GM12873 (cell line): ENCODE data around the gene PPP6C.

Experiments
- TF ChIP-seq, protein P1 (sequence below): IDR thresholded peaks from 2 replicates; pipeline ENCODE4 v1.5.1; 2012; ENCODE audit warnings: low read depth, mild to moderate bottlenecking, moderate library complexity, low read length, control low read depth; ENCODE audit not compliant: insufficient read depth; ENCODE audit errors: missing control alignments

Gene PPP6C

DNA sequence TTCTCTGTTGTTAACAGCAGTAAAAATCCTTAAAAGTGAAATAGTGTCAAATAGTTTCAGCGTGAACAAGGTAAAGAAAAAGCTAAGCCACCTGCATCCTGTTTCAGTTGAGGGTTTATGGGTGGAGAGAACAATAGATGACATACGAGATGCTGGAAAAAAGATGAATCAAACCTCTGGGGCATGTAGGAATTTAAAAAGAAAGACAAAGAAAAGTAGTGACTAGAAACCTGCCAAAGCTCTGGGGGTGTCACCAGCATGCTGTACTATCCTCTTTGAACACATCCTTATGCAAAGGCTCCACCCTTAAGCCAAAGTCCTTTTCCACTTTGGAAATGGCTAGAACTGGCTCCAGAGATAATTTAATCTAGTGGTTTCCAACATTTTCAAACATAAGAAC is 68.5 kb downstream of the PPP6C start:
- TF ChIP-seq, protein P1, sequence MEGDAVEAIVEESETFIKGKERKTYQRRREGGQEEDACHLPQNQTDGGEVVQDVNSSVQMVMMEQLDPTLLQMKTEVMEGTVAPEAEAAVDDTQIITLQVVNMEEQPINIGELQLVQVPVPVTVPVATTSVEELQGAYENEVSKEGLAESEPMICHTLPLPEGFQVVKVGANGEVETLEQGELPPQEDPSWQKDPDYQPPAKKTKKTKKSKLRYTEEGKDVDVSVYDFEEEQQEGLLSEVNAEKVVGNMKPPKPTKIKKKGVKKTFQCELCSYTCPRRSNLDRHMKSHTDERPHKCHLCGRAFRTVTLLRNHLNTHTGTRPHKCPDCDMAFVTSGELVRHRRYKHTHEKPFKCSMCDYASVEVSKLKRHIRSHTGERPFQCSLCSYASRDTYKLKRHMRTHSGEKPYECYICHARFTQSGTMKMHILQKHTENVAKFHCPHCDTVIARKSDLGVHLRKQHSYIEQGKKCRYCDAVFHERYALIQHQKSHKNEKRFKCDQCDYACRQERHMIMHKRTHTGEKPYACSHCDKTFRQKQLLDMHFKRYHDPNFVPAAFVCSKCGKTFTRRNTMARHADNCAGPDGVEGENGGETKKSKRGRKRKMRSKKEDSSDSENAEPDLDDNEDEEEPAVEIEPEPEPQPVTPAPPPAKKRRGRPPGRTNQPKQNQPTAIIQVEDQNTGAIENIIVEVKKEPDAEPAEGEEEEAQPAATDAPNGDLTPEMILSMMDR, result no peak

DNA sequence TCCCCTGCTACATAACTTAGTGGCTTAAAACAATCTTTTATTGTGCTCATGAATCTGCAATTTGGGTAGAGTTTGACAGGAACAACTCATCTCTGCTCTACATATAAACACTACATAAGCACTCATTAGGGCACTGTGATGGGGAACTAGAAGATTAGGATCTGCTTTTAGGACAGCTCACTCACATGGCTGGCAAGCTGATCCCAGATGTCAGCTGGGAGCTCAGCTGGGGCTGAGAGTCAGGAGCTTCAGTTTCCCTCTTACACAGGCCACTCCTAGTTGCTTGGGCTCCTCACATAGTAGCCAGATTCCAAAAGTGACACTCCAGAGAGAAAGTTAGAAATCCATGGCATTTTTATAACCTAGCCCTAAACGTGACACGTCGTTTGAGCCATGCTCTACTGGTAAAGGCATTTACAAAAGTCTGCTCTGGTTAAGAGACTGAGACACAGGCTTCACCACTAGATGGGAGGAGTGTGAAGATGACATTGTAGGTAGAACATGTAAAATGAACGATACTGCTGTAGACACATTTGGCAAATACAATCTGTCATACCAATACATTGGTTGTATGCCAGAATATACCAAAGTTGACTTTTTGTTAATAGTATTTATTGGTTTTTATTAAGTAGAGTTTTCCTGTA is 69.8 kb downstream of the PPP6C start:
- TF ChIP-seq, protein P1, result no peak

DNA sequence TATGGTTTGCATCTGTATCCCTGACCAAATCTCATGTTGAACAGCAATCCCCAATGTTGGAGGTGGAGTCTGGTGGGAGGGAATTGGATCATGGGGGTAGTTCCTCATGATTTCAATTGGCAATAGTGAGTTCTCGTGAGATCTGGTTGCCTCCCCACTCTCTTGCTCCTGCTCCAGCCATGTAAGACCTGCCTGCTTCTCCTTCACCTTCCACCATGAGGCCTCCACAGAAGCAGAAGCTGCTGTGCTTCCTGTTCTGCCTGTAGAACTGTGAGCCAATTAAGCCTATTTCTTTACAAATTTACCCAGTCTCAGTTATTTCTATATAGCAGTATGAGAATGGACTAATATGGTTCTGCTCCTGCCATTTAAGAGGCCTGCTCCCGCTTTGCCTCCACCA is 79.1 kb downstream of the PPP6C start:
- TF ChIP-seq, protein P1, result no peak

DNA sequence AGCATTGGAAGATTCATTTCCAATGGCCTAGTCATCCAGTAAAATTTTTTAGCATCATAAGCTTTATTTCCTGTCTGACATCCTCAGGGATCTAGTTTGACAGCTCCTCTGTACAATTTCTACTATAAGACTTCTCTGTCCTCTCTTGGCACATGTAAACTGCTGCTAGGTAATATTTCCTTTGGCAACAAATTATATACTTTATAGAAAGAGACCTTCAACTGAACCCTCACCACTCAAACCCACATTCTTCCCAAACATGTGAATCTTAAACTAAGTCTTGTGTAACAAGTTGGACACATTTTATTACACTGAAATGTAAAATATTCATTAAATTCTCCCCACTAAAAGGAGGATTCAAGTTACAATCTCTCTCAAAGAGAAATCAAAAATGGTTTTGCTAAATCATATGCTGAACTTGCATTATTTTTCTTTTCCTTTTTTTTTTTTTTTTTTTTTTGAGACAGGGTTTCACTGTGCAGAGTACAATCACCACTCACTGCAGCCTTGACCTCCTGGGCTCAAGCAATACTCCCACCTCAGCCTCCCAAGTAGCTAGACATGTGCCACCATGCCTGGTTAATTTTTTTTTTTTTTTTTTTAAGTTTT is 83.2 kb downstream of the PPP6C start:
- TF ChIP-seq, protein P1, result no peak

DNA sequence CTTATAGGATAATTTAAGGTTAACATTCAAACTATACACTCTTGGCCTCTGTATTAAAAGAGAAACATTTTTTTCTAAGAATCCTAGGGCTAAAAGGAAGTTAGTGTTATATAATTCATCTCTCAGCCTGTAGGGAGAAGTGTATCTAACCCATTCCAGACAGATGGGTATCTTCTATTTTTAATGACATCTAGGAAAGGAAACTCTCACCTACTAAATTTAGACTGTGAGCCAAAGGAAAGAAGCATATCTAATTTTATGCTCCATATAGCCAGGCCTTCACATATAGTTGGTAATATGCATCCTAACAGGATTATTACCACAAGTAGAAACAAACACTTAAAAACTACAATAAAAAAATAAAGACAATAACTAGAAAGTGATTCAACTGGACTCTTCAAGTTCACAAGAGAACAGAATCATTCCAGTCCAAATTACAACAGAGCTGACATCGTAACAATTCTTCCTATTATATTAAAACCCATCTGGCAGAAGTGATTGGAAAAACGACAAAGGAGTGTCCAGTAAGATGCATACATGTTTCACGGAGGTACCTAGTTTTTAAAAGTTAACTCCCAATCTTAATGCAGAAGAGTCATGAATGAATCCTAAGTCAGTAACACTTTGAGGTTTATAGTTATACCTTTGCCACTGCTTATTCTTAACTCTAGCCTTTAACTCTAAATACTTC is 85.7 kb downstream of the PPP6C start:
- TF ChIP-seq, protein P1, result no peak

DNA sequence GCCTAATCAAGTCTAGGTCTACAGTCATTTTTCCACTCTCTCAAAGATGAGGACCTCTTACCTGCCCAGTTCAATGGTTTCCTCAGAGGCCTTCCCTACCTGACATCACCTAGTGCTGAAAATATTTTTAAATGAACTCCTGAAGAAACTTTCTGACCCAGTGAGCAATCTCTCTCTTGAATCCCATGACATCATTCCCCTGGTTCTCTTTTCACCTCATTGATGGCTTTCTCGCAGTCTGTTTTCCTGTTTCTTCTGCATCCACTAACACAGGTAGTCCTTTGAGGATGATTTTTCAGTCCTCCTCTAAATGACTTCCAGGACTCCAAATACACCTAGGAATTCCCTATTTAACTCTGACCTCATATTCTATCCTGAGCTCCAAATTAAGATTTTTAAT is 86.6 kb downstream of the PPP6C start:
- TF ChIP-seq, protein P1, result no peak

DNA sequence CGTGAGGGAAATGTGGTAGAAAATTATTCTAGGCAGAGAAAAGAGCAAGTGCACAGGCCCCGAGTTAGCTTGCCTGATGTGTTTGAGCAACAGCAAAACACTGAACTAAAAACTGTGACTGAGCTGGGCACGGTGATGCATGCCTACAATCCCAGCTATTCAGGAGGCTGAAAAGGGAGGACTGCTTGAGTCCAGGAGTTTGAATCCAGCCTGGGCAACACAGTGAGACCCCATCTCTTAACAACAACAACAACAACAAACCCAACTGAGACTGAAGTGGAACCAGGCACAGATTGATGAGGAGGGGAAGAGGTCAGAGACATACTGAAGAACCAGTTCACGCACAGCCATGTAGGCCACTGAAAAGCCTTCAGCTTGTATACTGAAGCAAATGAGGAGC is 88.8 kb downstream of the PPP6C start:
- TF ChIP-seq, protein P1, result no peak
